Panc1 (cell line): ENCODE results near the gene NOP16. TPM values are rescaled to one million over a fixed set of nuclear protein-coding genes. Genes with fewer than 3 reads are reported as not detected.
A peak's percentile ranks its signal among the peaks of the same experiment; 100 is the strongest.

Experiments used
- ATAC-seq: fragments of 200-7000 bp; cut with Tn5 transposase; 2 replicates; pipeline ENCODE4 v1.9.1; 2020; ENCODE audit warnings: mild to moderate bottlenecking, moderate library complexity
- Bru-seq: library from RNA; stranded (reverse); fragments of 400-500 nt; gene quantifications from one replicate; lab custom pipeline; 2021; lab: Mats Ljungman, UMichigan
- BruChase-seq, 2 experiments: library from RNA; stranded (reverse); fragments of 400-500 nt; gene quantifications; one replicate each; lab custom pipeline; 2021; lab: Mats Ljungman, UMichigan
- BruUV-seq: library from RNA; stranded (reverse); fragments of 400-500 nt; replicated peaks from 2 replicates; lab custom pipeline; 2021; lab: Mats Ljungman, UMichigan
- CTCF ChIA-PET: fragments of 300-600 bp; sonication (Branson Sonifier 250); formaldehyde crosslinking; loops from one replicate; lab custom pipeline; 2022; ENCODE audit warnings: antibody characterized with exemption; lab: Charles Lee
- POLR2A ChIA-PET: fragments of 300-600 bp; sonication (Branson Sonifier 250); formaldehyde crosslinking; loops from one replicate; lab custom pipeline; 2022; ENCODE audit warnings: antibody characterized with exemption; lab: Charles Lee
- DNase-seq: peaks from one replicate; pipeline ENCODE4 v3.0.0-alpha.2; 2010; ENCODE audit warnings: low read depth, low spot score
- H3K27ac ChIP-seq: 2 replicates; pipeline ENCODE4 v1.5.1; 2011; ENCODE audit warnings: mild to moderate bottlenecking, low read length, inconsistent platforms
- H3K27me3 ChIP-seq: fragments of 200-500 bp; sonication (Bioruptor generic); 2 replicates; pipeline ENCODE4 v1.6.0; 2014; ENCODE audit warnings: low read length, inconsistent platforms; ENCODE audit not compliant: control insufficient read depth, insufficient read depth
- H3K36me3 ChIP-seq: fragments of 200-500 bp; sonication (Bioruptor generic); 2 replicates; pipeline ENCODE4 v1.5.1; 2014; ENCODE audit warnings: inconsistent platforms, mild to moderate bottlenecking, low read length, moderate library complexity; ENCODE audit not compliant: control insufficient read depth, insufficient read depth
- H3K4me1 ChIP-seq: 2 replicates; pipeline ENCODE4 v1.5.1; 2011; ENCODE audit warnings: inconsistent platforms, mild to moderate bottlenecking, low read length, moderate library complexity; ENCODE audit not compliant: control insufficient read depth, insufficient read depth
- H3K4me3 ChIP-seq, 2 experiments: 2 replicates each; pipeline ENCODE4 v1.5.1; 2011 to 2012; ENCODE audit warnings: low read depth in 2 of 2, low read length in 2 of 2, mild to moderate bottlenecking in 2 of 2, inconsistent platforms in 1 of 2, moderate library complexity in 1 of 2
- H3K9me3 ChIP-seq: fragments of 200-500 bp; sonication (Bioruptor generic); 2 replicates; pipeline ENCODE4 v1.5.1; 2014; ENCODE audit warnings: low read depth, mild to moderate bottlenecking, inconsistent platforms, low read length, moderate library complexity; ENCODE audit not compliant: control insufficient read depth, insufficient read depth
- POLR2AphosphoS5 ChIP-seq: IDR thresholded peaks from 2 replicates; pipeline ENCODE4 v1.6.1; 2012; ENCODE audit warnings: mild to moderate bottlenecking, low read depth, low read length, moderate library complexity
- SIN3A ChIP-seq: IDR thresholded peaks from 2 replicates; pipeline ENCODE4 v1.6.1; 2012; ENCODE audit warnings: low read depth, mild to moderate bottlenecking, low read length, moderate library complexity, borderline replicate concordance; ENCODE audit not compliant: insufficient read depth
- TCF7L2 ChIP-seq: IDR thresholded peaks from 2 replicates; pipeline ENCODE4 v1.6.1; 2011; ENCODE audit warnings: mild to moderate bottlenecking, low read depth, low read length, inconsistent platforms
- in situ Hi-C: cut with HindIII; loops from 2 replicates; pipeline ENCODE4 v1.10.0; 2016; ENCODE audit warnings: low sequenced_read_pairs, low pct_unique_long_range_greater_than_20kb
- intact Hi-C: fragments of 100-400 bp; cut with micrococcal nuclease; formaldehyde crosslinking; loops from one replicate; pipeline ENCODE4 v1.10.0; 2022; ENCODE audit not compliant: unreplicated experiment
- long read RNA-seq: library from polyadenylated mRNA; unstranded; transcript quantifications from one replicate; pipeline ENCODE4 v2.0.0, GENCODE V29; 2021; ENCODE audit not compliant: unreplicated experiment
- polyA plus RNA-seq: library from polyadenylated mRNA; unstranded; fragments of >200 nt; gene quantifications from one replicate; pipeline ENCODE4 v1.2.1, GENCODE V29; 2012; ENCODE audit warnings: missing spikeins; ENCODE audit not compliant: insufficient read length
- total RNA-seq: library from RNA; stranded (reverse); gene quantifications from one replicate; pipeline ENCODE4 v1.2.1, GENCODE V29; 2021; ENCODE audit not compliant: unreplicated experiment
- TF ChIP-seq, protein P1 (sequence below): fragments of 450-650 bp; IDR thresholded peaks from 2 replicates; pipeline ENCODE4 v1.5.1; 2017; ENCODE audit warnings: mild to moderate bottlenecking
- TF ChIP-seq, protein P2 (sequence below), 2 experiments: IDR thresholded peaks; 2 replicates each; pipeline ENCODE4 v1.6.1; 2011 to 2012; ENCODE audit warnings: low read depth in 2 of 2, control low read depth in 1 of 2, low read length in 1 of 2, mild to moderate bottlenecking in 1 of 2, moderate library complexity in 1 of 2; ENCODE audit not compliant: insufficient read depth in 1 of 2

NOP16 gene, protein sequence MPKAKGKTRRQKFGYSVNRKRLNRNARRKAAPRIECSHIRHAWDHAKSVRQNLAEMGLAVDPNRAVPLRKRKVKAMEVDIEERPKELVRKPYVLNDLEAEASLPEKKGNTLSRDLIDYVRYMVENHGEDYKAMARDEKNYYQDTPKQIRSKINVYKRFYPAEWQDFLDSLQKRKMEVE
- 76.2 TPM for total RNA-seq
- 101 TPM for polyA plus RNA-seq
- percentile 95 among the genes with signal in this experiment for Bru-seq, nascent RNA
- percentile 93 among the genes with signal in this experiment for BruChase-seq, experiment 1, labeled RNA remaining after a 2-hour chase
- BruChase-seq, experiment 2, labeled RNA remaining after a 6-hour chase = percentile 91 among the genes with signal in this experiment
- long read RNA-seq, transcript NOP16-211 (5 exons, 954 nt) = minor isoform, 6 of 89 reads
- long read RNA-seq, transcript NOP16-207 (5 exons, 1,258 nt) = major isoform, 56 of 89 reads
- long read RNA-seq, partial matches to known transcripts = 17 of 89 reads
- long read RNA-seq, other reads (novel, unspliced or antisense) = 8 of 89 reads

DNA sequence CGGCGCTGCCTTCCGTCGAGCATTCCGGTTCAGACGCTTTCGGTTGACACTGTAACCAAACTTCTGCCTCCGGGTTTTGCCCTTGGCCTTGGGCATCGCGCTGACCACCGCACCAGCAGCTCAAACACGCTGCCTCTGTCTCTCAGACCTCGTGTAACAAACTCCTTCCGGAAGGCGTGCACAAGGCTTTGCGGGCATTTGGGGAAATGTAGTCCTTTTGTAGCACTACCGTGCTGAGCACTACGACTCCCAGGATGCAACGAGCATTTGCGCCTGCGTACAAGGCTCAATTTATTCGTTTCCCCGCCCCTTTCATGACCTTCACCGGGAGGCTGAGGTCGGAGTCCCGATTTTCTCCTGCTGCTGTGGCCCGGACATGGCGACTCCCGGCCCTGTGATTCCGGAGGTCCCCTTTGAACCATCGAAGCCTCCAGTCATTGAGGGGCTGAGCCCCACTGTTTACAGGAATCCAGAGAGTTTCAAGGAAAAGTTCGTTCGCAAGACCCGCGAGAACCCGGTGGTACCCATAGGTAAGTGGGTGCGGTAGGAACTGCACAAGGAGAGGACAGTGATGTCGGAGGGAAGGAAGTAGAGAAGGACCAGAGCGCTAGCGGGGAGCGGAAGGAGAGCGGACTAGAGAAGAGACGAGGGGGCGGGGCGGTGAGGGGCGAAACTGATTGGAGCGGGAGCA lies at the start of gene NOP16, which contains the start of gene HIGD2A:
Gene NOP16, minus strand, starts transcription at position 155 of the 691 bp plus-strand sequence. Its CDS starts 59 bp downstream, at position 96.
Gene HIGD2A, plus strand, starts transcription at position 308 of the 691 bp plus-strand sequence. Its CDS starts 69 bp downstream, at position 377.
- in situ Hi-C loops = no loop called here
- POLR2A ChIA-PET = no interaction called here

DNA sequence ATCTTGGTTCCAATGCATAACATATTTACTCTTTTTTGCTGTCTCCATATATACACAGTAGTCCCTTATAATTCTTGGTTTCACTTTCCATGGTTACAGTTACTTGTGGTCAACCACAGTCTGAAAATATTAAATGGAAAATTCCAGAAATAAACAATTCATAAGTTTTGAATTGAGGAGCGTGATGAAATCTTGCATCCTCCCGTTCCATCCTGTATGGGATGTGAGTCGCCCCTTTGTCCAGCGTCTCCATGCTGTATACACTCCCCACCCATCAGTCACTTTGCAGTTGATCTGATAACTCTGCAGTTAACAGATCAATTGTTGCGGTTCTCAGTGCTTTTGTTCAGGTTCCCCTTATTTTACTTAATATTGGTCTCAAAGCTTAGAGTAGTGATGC lies 48.3 kb upstream of the NOP16 start:
- Histone ChIP-seq H3K27me3 (no peaks in the 10 kb centered on the region), H3K4me3 (peak overlapping the region; percentile 34 to 58), H3K36me3 (no peaks in the 10 kb centered on the region), H3K27ac (peak overlapping the region; percentile 90), H3K4me1 (peaks cover 31% of the 10 kb centered on the region), H3K9me3 (no peaks in the 10 kb centered on the region)
- intact Hi-C loops = no loop called here
- no TSS peak for BruUV-seq
- DNase-seq (no peak), ATAC-seq (peak; percentile 82)
- in situ Hi-C loops = no loop called here
- TF ChIP-seq, protein P1, sequence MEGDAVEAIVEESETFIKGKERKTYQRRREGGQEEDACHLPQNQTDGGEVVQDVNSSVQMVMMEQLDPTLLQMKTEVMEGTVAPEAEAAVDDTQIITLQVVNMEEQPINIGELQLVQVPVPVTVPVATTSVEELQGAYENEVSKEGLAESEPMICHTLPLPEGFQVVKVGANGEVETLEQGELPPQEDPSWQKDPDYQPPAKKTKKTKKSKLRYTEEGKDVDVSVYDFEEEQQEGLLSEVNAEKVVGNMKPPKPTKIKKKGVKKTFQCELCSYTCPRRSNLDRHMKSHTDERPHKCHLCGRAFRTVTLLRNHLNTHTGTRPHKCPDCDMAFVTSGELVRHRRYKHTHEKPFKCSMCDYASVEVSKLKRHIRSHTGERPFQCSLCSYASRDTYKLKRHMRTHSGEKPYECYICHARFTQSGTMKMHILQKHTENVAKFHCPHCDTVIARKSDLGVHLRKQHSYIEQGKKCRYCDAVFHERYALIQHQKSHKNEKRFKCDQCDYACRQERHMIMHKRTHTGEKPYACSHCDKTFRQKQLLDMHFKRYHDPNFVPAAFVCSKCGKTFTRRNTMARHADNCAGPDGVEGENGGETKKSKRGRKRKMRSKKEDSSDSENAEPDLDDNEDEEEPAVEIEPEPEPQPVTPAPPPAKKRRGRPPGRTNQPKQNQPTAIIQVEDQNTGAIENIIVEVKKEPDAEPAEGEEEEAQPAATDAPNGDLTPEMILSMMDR = no peak
- TF ChIP-seq POLR2AphosphoS5 (no peak), SIN3A (no peak), TCF7L2 (no peak)
- TF ChIP-seq, protein P2, sequence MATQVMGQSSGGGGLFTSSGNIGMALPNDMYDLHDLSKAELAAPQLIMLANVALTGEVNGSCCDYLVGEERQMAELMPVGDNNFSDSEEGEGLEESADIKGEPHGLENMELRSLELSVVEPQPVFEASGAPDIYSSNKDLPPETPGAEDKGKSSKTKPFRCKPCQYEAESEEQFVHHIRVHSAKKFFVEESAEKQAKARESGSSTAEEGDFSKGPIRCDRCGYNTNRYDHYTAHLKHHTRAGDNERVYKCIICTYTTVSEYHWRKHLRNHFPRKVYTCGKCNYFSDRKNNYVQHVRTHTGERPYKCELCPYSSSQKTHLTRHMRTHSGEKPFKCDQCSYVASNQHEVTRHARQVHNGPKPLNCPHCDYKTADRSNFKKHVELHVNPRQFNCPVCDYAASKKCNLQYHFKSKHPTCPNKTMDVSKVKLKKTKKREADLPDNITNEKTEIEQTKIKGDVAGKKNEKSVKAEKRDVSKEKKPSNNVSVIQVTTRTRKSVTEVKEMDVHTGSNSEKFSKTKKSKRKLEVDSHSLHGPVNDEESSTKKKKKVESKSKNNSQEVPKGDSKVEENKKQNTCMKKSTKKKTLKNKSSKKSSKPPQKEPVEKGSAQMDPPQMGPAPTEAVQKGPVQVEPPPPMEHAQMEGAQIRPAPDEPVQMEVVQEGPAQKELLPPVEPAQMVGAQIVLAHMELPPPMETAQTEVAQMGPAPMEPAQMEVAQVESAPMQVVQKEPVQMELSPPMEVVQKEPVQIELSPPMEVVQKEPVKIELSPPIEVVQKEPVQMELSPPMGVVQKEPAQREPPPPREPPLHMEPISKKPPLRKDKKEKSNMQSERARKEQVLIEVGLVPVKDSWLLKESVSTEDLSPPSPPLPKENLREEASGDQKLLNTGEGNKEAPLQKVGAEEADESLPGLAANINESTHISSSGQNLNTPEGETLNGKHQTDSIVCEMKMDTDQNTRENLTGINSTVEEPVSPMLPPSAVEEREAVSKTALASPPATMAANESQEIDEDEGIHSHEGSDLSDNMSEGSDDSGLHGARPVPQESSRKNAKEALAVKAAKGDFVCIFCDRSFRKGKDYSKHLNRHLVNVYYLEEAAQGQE (IDR thresholded peaks at IDR 0.05; ENCODE audit: insufficient read depth in 1 of 2, low read depth in 2 of 2, low read length in 1 of 2) = no peak
- CTCF ChIA-PET = interaction anchor here (0.7 to 1.3 kb wide), 3 partner anchors 11 to 67 kb away, joined by 4 to 6 read pairs (median 5); partner anchors contain the start of gene FAF2
- POLR2A ChIA-PET = interaction anchor here (0.7 kb wide), 1 partner anchor 11 kb away, joined by 7 read pairs; no protein-coding TSS in a partner anchor

More for the DNA sequence above, at the start of gene NOP16, which contains the start of gene HIGD2A:
- intact Hi-C loops = loop anchor here (2.0 kb wide), 1 partner anchor 64 kb away; no protein-coding TSS in a partner anchor
- DNase-seq = peak; percentile 98
- BruUV-seq = no TSS peak
- Histone ChIP-seq H3K27ac (peak within 1 kb of the TSS; percentile 100), H3K4me3 (peak within 1 kb of the TSS; percentile 76 to 94), H3K36me3 (peaks cover 23% of the 10 kb centered on the region), H3K27me3 (no peaks in the 10 kb centered on the region), H3K9me3 (no peaks in the 10 kb centered on the region), H3K4me1 (peaks cover 17% of the 10 kb centered on the region)
- CTCF ChIA-PET = no interaction called here
- peak; percentile 94 for ATAC-seq
- TF ChIP-seq SIN3A = peak; percentile 95
- TF ChIP-seq TCF7L2 = no peak
- peak; percentile 87 for TF ChIP-seq POLR2AphosphoS5
- TF ChIP-seq, protein P2 (IDR thresholded peaks at IDR 0.05; ENCODE audit: insufficient read depth in 1 of 2, low read depth in 2 of 2, low read length in 1 of 2) = no peak; a peak in 1 of 4 replicates
- TF ChIP-seq, protein P1 = no peak
